OCI-LY3 (cell line): ENCODE data around the gene DMAC2L.

ENCODE experiments used
- CTCF ChIP-seq: fragments of 200-600, 300-600 bp; sonication (generic); IDR thresholded peaks from 2 replicates; pipeline ENCODE4 v1.5.1; 2014; ENCODE audit warnings: antibody characterized with exemption, low read length, low read depth
- EZH2phosphoT487 ChIP-seq: fragments of 200-600 bp; shearing (Covaris generic); IDR thresholded peaks from 2 replicates; pipeline ENCODE4 v1.6.1; 2018; ENCODE audit warnings: antibody characterized with exemption, mixed run types, low read depth

- TF ChIP-seq CTCF (no peak), EZH2phosphoT487 (no peak)
Observed at GRCh38 chr14:50357753-50358395, 45.8 kb downstream of the DMAC2L start.
